ENCODE data around the gene MAGEF1.

DNA sequence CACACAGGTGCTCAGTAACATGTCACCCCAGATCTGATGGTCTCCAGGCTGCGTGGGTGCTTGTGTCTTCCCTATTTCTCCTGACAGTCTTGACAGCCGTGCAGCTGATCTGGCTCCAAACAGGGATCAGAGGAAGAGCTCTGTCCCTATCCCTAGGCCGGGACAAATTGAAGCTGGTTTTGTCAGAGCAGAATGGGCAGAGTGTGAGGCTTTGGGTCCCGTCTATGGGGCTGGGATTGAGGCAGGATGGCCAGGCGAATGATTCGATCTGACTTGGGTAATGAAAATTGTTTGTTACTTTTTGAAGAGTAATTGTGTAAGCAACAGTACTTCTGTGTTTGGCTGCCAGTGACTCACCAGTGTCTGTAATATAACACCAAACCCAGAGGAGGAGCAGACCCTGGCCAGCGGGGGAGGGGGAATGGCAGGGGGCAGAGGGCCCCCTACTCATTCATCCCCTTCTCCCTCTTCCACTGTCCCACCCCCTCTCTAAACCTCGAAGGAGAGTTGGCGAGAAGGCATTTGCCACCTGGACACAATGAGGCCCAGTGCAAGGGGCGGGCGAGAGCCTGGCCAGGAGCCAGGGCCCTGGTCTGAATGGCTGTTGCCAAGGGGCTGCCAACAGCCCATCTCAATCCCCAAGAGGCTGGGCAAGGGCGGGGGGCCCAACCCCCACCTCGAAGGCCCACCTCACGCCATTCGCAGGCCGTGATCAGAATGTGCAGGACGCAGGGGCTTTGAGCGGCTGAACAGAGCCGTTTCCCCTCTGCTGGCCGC is 4.9 kb upstream of the MAGEF1 start:
- TF ChIP-seq, protein P1, sequence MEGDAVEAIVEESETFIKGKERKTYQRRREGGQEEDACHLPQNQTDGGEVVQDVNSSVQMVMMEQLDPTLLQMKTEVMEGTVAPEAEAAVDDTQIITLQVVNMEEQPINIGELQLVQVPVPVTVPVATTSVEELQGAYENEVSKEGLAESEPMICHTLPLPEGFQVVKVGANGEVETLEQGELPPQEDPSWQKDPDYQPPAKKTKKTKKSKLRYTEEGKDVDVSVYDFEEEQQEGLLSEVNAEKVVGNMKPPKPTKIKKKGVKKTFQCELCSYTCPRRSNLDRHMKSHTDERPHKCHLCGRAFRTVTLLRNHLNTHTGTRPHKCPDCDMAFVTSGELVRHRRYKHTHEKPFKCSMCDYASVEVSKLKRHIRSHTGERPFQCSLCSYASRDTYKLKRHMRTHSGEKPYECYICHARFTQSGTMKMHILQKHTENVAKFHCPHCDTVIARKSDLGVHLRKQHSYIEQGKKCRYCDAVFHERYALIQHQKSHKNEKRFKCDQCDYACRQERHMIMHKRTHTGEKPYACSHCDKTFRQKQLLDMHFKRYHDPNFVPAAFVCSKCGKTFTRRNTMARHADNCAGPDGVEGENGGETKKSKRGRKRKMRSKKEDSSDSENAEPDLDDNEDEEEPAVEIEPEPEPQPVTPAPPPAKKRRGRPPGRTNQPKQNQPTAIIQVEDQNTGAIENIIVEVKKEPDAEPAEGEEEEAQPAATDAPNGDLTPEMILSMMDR (IDR thresholded peaks at IDR 0.05; ENCODE audit: insufficient read depth, low read length, poor library complexity, severe bottlenecking), result no peak
- no peak for TF ChIP-seq EZH2phosphoT487 (conservative IDR thresholded peaks at IDR 0.05; ENCODE audit: low read length)
